OCI-LY3 (cell line): Measurements from ENCODE around the gene STMN1.

ENCODE experiments used
- H2AFZ ChIP-seq: fragments of 200-600, 300-600 bp; shearing (Covaris generic); 2 replicates; pipeline ENCODE4 v1.6.0; 2014; ENCODE audit warnings: antibody characterized with exemption, low read depth, low read length
- H3K27ac ChIP-seq: fragments of 200-600, 300-600 bp; sonication (generic); 2 replicates; pipeline ENCODE4 v1.5.1; 2014; ENCODE audit warnings: mild to moderate bottlenecking, low read length, moderate library complexity, mixed read lengths
- H3K27me3 ChIP-seq: fragments of 200-600, 300-600 bp; sonication (generic); 2 replicates; pipeline ENCODE4 v1.6.1; 2014; ENCODE audit warnings: low read depth, low read length, mixed read lengths
- H3K36me3 ChIP-seq: fragments of 200-600, 300-600 bp; sonication (generic); replicated peaks from 2 replicates; pipeline ENCODE3; 2014; ENCODE audit warnings: low read depth, low read length, mixed read lengths
- H3K4me1 ChIP-seq: fragments of 300-600, 200-600 bp; sonication (generic); 2 replicates; pipeline ENCODE4 v1.6.1; 2014; ENCODE audit warnings: low read length, mixed read lengths
- H3K4me2 ChIP-seq: fragments of 200-600, 300-600 bp; sonication (generic); 2 replicates; pipeline ENCODE4 v1.6.1; 2014; ENCODE audit warnings: low read length, mixed read lengths
- H3K4me3 ChIP-seq: fragments of 300-600, 200-600 bp; sonication (generic); 2 replicates; pipeline ENCODE4 v1.5.1; 2014; ENCODE audit warnings: antibody characterized with exemption, mild to moderate bottlenecking, low read length, moderate library complexity
- H3K79me2 ChIP-seq: fragments of 300-600, 200-600 bp; shearing (Covaris generic); 2 replicates; pipeline ENCODE4 v1.6.1; 2014; ENCODE audit warnings: mild to moderate bottlenecking, low read length, mixed read lengths
- H3K9ac ChIP-seq: fragments of 300-600, 200-600 bp; shearing (Covaris generic); 2 replicates; pipeline ENCODE4 v1.6.0; 2014; ENCODE audit warnings: mild to moderate bottlenecking, low read length, moderate library complexity
- H3K9me3 ChIP-seq: fragments of 200-600, 300-600 bp; shearing (Covaris generic); 2 replicates; pipeline ENCODE4 v1.6.1; 2014; ENCODE audit warnings: low read length, mixed read lengths; ENCODE audit not compliant: insufficient read depth
- H4K20me1 ChIP-seq: fragments of 200-600, 300-600 bp; sonication (generic); 2 replicates; pipeline ENCODE4 v1.6.1; 2016; ENCODE audit warnings: low read length, mixed read lengths; ENCODE audit not compliant: insufficient read depth
- EZH2phosphoT487 ChIP-seq: fragments of 200-600 bp; shearing (Covaris generic); IDR thresholded peaks from 2 replicates; pipeline ENCODE4 v1.6.1; 2018; ENCODE audit warnings: antibody characterized with exemption, mixed run types, low read depth
- TF ChIP-seq, protein P1 (sequence below): fragments of 200-600, 300-600 bp; sonication (generic); IDR thresholded peaks from 2 replicates; pipeline ENCODE4 v1.5.1; 2014; ENCODE audit warnings: antibody characterized with exemption, low read length, low read depth

Gene STMN1

GRCh38 chr1:25863486-25864262, 42.5 kb downstream of the STMN1 start:
- H3K36me3 ChIP-seq, result no peaks in the 10 kb centered on the region
- no peaks in the 10 kb centered on the region for H3K4me1 ChIP-seq
- H3K79me2 ChIP-seq, result peaks cover 5% of the 10 kb centered on the region
- no peak overlapping the region for H2AFZ ChIP-seq
- no peak overlapping the region for H3K27ac ChIP-seq
- H3K4me3 ChIP-seq, result no peak overlapping the region
- no peaks in the 10 kb centered on the region for H3K9me3 ChIP-seq
- H3K4me2 ChIP-seq, result no peak overlapping the region
- no peaks in the 10 kb centered on the region for H4K20me1 ChIP-seq
- no peak overlapping the region for H3K9ac ChIP-seq
- TF ChIP-seq, protein P1, sequence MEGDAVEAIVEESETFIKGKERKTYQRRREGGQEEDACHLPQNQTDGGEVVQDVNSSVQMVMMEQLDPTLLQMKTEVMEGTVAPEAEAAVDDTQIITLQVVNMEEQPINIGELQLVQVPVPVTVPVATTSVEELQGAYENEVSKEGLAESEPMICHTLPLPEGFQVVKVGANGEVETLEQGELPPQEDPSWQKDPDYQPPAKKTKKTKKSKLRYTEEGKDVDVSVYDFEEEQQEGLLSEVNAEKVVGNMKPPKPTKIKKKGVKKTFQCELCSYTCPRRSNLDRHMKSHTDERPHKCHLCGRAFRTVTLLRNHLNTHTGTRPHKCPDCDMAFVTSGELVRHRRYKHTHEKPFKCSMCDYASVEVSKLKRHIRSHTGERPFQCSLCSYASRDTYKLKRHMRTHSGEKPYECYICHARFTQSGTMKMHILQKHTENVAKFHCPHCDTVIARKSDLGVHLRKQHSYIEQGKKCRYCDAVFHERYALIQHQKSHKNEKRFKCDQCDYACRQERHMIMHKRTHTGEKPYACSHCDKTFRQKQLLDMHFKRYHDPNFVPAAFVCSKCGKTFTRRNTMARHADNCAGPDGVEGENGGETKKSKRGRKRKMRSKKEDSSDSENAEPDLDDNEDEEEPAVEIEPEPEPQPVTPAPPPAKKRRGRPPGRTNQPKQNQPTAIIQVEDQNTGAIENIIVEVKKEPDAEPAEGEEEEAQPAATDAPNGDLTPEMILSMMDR, result no peak
- no peak for TF ChIP-seq EZH2phosphoT487
- no peaks in the 10 kb centered on the region for H3K27me3 ChIP-seq

DNA sequence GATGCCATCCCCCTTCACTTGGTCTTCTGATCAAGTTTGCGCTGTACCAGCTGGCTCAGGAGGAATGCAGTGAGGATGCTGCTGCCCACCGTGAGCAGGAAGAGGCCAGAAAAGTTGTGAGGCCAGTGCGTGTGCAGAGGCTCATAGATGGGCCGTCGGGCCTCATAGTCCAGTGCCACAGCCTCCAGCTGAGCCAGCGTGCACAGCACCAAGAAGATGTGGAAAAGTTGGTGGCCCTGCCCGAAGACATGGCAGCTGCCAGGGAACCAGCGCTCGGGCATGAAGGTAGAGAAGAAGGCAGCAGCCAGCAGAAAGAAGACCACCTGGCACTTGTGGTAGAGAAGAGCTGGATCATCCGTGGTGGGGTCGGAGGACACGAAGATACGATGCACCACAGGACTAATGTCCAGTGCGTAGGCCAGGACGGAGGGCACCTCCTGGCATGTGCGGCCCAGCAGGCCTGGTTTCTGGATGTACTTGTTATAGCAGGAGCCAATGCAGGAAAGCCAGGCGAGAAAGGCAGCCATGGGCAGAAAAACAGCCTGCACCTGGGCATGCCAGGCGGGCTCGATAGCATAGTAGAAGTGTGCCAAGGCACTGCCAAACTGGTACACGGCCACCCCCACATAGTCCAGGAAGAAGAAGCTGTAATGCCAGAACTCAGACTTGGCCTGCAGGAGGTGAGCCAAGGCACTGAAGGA, 43.3 kb downstream of the STMN1 start:
- 0 out of 2 replicates have a peak, but pooled peaks cover 4% of the 10 kb centered on the region for H3K4me1 ChIP-seq
- H3K4me2 ChIP-seq, result no peak overlapping the region
- H3K9me3 ChIP-seq, result no peaks in the 10 kb centered on the region
- no peaks in the 10 kb centered on the region for H4K20me1 ChIP-seq
- H2AFZ ChIP-seq, result no peak overlapping the region
- H3K9ac ChIP-seq, result no peak overlapping the region
- TF ChIP-seq, protein P1, result no peak
- no peak for TF ChIP-seq EZH2phosphoT487
- no peaks in the 10 kb centered on the region for H3K27me3 ChIP-seq
- no peaks in the 10 kb centered on the region for H3K36me3 ChIP-seq
- H3K27ac ChIP-seq, result no peak overlapping the region
- H3K79me2 ChIP-seq, result peaks cover 11% of the 10 kb centered on the region
- no peak overlapping the region for H3K4me3 ChIP-seq

DNA sequence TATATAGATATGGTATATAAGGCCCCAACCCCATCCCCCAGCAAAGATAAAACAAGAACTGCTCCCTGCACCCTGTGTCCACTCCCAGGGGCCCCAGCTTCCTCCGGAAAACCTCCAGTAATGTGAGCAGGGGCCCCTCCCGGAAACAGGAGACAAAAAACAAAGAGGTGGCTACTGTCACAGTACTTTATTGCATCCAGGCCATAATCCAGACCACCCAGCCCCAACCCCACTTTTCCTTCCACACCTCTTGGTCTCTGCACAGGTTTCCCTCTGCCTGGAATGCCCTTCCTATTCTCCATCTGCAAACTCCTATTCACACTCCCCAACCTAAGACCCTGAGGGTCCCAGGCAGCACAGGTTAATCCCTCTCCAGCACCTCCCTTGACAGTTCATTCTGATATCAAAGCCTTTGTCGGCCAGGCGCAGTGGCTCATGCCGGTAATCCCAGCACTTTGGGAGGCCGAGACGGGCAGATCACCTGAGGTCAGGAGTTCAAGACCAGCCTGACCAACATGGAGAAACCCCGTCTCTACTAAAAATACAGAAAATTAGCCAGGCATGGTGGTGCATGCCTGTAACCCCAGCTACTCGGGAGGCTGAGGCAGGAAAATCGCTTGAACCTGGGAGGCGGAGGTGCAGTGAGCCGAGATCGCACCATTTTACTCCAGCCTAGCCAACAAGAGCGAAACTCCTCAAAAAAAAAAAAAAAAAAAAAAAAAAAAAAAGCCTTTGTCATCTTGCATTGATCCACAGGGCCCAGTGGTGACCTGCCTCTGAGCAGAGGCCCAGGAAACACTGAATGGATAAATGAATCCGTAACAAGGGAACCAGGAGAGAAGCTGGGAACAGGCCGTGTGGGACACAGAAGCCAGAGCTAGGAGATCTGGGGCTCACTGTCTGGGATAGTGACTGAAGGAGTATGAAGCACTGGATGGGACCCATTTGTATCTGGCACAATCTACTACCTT, 44.6 kb downstream of the STMN1 start:
- H3K9me3 ChIP-seq, result no peaks in the 10 kb centered on the region
- H3K4me3 ChIP-seq, result no peak overlapping the region
- peaks cover 18% of the 10 kb centered on the region for H3K79me2 ChIP-seq
- H2AFZ ChIP-seq, result no peak overlapping the region
- no peak overlapping the region for H3K4me2 ChIP-seq
- no peak overlapping the region for H3K27ac ChIP-seq
- 0 out of 2 replicates have a peak, but pooled peaks cover 4% of the 10 kb centered on the region for H3K4me1 ChIP-seq
- no peaks in the 10 kb centered on the region for H4K20me1 ChIP-seq
- H3K36me3 ChIP-seq, result no peaks in the 10 kb centered on the region
- no peak overlapping the region for H3K9ac ChIP-seq
- no peak for TF ChIP-seq EZH2phosphoT487
- TF ChIP-seq, protein P1, result no peak
- no peaks in the 10 kb centered on the region for H3K27me3 ChIP-seq
